GM12865 (cell line): Measurements from ENCODE around the gene ZNF225.
A peak's percentile ranks its signal among the peaks of the same experiment; 100 is the strongest.
"Not testable (repeated sequence)": the region's sequence is repeated elsewhere in the genome, so short reads cannot be mapped to it uniquely, and the experiment has no call there.

ENCODE experiments used
- DNase-seq: peaks from one replicate; pipeline ENCODE4 v3.0.0; 2010; ENCODE audit warnings: low read depth
- H3K4me3 ChIP-seq: 2 replicates; pipeline ENCODE4 v1.5.1; 2011; ENCODE audit warnings: mild to moderate bottlenecking, low read depth, low read length, control low read depth
- TF ChIP-seq, protein P1 (sequence below): IDR thresholded peaks from 2 replicates; pipeline ENCODE4 v1.5.1; 2011; ENCODE audit warnings: low read length, control low read depth, low read depth, inconsistent platforms; ENCODE audit not compliant: insufficient read depth; ENCODE audit errors: missing control alignments

ZNF225 gene

GRCh38 chr19:44113784-44114390 is 688 bp downstream of the ZNF225 start:
- no peak for DNase-seq
- H3K4me3 ChIP-seq = peak overlapping the region; percentile 80
- TF ChIP-seq, protein P1, sequence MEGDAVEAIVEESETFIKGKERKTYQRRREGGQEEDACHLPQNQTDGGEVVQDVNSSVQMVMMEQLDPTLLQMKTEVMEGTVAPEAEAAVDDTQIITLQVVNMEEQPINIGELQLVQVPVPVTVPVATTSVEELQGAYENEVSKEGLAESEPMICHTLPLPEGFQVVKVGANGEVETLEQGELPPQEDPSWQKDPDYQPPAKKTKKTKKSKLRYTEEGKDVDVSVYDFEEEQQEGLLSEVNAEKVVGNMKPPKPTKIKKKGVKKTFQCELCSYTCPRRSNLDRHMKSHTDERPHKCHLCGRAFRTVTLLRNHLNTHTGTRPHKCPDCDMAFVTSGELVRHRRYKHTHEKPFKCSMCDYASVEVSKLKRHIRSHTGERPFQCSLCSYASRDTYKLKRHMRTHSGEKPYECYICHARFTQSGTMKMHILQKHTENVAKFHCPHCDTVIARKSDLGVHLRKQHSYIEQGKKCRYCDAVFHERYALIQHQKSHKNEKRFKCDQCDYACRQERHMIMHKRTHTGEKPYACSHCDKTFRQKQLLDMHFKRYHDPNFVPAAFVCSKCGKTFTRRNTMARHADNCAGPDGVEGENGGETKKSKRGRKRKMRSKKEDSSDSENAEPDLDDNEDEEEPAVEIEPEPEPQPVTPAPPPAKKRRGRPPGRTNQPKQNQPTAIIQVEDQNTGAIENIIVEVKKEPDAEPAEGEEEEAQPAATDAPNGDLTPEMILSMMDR = no peak

DNA sequence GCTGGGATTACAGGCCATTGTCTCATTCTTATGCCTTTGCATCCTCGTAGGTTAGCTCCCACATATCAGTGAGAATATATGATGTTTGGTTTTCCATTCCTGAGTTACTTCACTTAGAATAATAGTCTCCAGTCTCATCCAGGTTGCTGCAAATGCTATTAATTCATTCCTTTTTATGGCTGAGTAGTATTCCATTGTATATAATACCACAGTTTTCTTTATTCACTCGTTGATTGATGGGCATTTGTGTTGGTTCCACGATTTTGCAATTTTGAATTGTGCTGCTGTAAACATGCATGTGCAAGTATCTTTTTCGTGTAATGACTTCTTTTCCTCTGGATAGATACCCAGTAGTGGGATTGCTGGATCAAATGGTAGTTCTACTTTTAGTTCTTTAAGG is 8.0 kb downstream of the ZNF225 start:
- DNase-seq, H3K4me3 ChIP-seq: not testable (repeated sequence)

- no peak overlapping the region for H3K4me3 ChIP-seq
- TF ChIP-seq, protein P1 = no peak
- no peak for DNase-seq
Observed at GRCh38 chr19:44131955-44132354, 18.8 kb downstream of the ZNF225 start.

DNA sequence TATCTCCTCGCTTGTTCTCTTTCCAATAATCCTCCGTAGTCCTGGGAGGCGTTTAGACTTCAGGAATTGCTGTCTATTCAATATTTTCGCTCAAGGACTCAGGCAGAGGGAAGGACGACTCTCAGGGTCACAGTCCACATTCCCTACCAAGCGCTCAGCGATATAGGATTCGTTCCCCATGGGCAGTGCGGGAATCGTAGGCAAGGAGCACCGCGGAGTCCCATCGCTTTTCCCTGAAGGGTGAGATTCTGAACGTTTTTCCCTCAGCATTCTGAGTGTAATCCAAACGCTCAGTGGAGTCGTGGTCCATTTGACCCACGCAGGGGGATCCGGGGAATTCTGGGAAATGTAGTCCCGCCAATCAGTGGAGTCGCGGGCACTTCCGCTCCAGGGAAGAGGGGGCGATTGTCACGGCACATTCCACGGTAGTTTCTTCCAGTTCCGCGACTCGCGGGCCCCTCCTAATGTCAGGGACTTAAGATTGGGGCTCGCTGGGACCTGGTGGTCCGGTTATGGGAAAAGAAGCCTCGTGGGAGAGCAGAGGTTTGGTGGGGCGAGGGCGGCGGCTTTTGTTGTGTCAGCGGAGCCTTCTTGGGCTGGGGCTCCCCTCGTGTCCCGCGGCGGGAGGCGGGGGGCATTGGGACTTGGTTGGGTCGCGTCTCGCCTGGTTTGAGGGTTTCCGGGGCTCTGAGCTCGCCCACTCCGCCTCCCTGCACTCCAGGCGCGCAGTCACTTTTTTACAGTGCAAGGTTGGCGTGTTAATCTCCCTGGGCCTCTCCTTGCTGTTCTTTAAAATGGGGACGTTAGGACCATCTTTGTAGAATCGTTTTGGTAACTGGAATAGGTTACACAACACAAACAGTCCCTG is 28.2 kb downstream of the ZNF225 start, which contains the start of gene ZNF234:
ZNF234 (plus strand) TSS at position 364 of the 868 bp plus-strand sequence. CDS start 3,079 bp downstream, outside the sequence.
- H3K4me3 ChIP-seq = peak within 1 kb of the TSS; percentile 82
- DNase-seq = peak; percentile 81
- TF ChIP-seq, protein P1 = no peak

- TF ChIP-seq, protein P1 = no peak
- DNase-seq = peak; percentile 8
- H3K4me3 ChIP-seq = peak overlapping the region; percentile 82
Observed at GRCh38 chr19:44142059-44142433, 28.8 kb downstream of the ZNF225 start.

DNA sequence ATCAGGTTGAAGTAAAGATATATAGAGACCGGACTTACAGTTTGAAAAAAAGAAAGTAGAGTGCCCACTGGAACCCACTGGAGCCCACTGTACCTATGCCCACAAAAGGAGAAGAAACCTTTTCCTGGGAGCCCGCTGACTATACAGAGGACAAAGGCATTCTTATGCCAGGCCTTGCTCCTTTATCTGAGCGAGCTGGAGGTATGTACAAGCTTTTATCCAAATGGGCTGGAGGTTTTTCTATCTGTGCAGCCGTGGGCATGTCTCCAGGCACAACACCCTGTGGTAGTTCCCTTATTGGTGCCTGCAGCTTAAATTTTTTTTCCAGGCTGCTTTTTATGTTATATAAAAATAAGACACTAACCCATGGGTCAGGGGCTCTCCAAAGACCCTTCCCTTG is 36.6 kb downstream of the ZNF225 start:
- TF ChIP-seq, protein P1 = no peak
- no peak overlapping the region for H3K4me3 ChIP-seq
- no peak for DNase-seq

DNA sequence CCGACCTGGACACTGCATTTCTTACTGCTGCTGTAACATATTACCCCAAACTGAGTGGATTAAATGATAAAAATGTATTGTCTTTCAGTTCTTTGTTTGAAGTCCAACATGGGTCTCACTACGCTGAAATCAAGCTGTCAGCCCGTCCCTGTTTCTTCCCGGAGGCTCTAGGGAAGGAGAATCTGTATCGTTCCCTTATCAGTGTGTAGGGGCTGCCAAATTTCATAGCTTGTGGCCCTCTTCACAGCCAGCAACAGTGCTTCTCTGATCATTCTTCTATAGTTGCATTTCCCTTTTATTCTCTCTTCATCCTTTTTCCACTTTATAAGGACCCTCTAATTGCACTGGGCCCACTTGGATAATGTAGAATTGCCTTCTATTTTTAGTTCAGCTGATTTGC is 38.3 kb downstream of the ZNF225 start:
- no peak overlapping the region for H3K4me3 ChIP-seq
- no peak for DNase-seq
- TF ChIP-seq, protein P1 = no peak
